T1000 (cell line): ENCODE results near the gene OR1K1.
"Not testable (repeated sequence)": the region's sequence is repeated elsewhere in the genome, so short reads cannot be mapped to it uniquely, and the experiment has no call there.

Experiments used
- DNase-seq: peaks from one replicate; lab custom pipeline; 2025; ENCODE audit warnings: mixed read lengths; lab: John Stamatoyannopoulos, UW

Gene OR1K1

GRCh38 chr9:122814545-122814944 lies 14.6 kb downstream of the OR1K1 start:
- no peak for DNase-seq

GRCh38 chr9:122815544-122815943 lies 15.6 kb downstream of the OR1K1 start:
- DNase-seq = no peak

- no peak for DNase-seq
Observed at GRCh38 chr9:122816163-122816867, 16.4 kb downstream of the OR1K1 start.

- DNase-seq = no peak
Observed at GRCh38 chr9:122819326-122819725, 19.4 kb downstream of the OR1K1 start.

GRCh38 chr9:122819791-122820489 lies 20.0 kb downstream of the OR1K1 start:
- no peak for DNase-seq

- no peak for DNase-seq
Observed at GRCh38 chr9:122820490-122820845, 20.5 kb downstream of the OR1K1 start.

- no peak for DNase-seq
Observed at GRCh38 chr9:122821278-122821943, 21.5 kb downstream of the OR1K1 start.

- no peak for DNase-seq
Observed at GRCh38 chr9:122822056-122822455, 22.1 kb downstream of the OR1K1 start.

- DNase-seq = no peak
Observed at GRCh38 chr9:122822938-122823337, 23.0 kb downstream of the OR1K1 start.

- no peak for DNase-seq
Observed at GRCh38 chr9:122827761-122828093, 27.8 kb downstream of the OR1K1 start.

- not testable (repeated sequence) for DNase-seq
Observed at GRCh38 chr9:122828965-122829284, 29.0 kb downstream of the OR1K1 start.

GRCh38 chr9:122832194-122832593 lies 32.3 kb downstream of the OR1K1 start:
- DNase-seq = no peak

GRCh38 chr9:122835313-122835731 lies 35.4 kb downstream of the OR1K1 start:
- no peak for DNase-seq

- no peak for DNase-seq
Observed at GRCh38 chr9:122837266-122837850, 37.4 kb downstream of the OR1K1 start.

- not testable (repeated sequence) for DNase-seq
Observed at GRCh38 chr9:122838441-122838840, 38.5 kb downstream of the OR1K1 start.

- no peak for DNase-seq
Observed at GRCh38 chr9:122841501-122841900, 41.6 kb downstream of the OR1K1 start.

GRCh38 chr9:122844137-122844536 lies 44.2 kb downstream of the OR1K1 start:
- DNase-seq = no peak

- DNase-seq = no peak
Observed at GRCh38 chr9:122845116-122845515, 45.2 kb downstream of the OR1K1 start.

GRCh38 chr9:122846371-122846940 lies 46.5 kb downstream of the OR1K1 start:
- DNase-seq = no peak

- DNase-seq = no peak
Observed at GRCh38 chr9:122848256-122848943, 48.5 kb downstream of the OR1K1 start.
